Gastrocnemius medialis (tissue), 4 donors: Measurements from ENCODE around the gene HOXC11. TPM values are rescaled to one million over a fixed set of nuclear protein-coding genes. Genes with fewer than 3 reads are reported as not detected.

ENCODE experiments used
- ATAC-seq, 2 donors: fragments of 150-250 bp; one replicate each; pipeline ENCODE4 v1.9.1; 2016
- DNase-seq, 2 donors: peaks; one replicate each; pipeline ENCODE4 v3.0.0-alpha.2; 2019
- H3K27ac ChIP-seq, 4 donors: fragments of 200-600 bp; sonication (generic); 1 replicate in 1 of 4; 2 replicates in 3 of 4; pipeline ENCODE4 v1.5.1; 2016 to 2018; ENCODE audit warnings: mild to moderate bottlenecking in 2 of 4, moderate library complexity in 1 of 4
- H3K27me3 ChIP-seq, 3 donors: fragments of 200-600 bp; sonication (generic) in 2 of 3; 1 replicate in 1 of 3; 2 replicates in 2 of 3; pipeline versions ENCODE4 v1.5.1 to v1.6.0; 2016 to 2019; ENCODE audit warnings: mild to moderate bottlenecking in 1 of 3, moderate library complexity in 1 of 3
- H3K36me3 ChIP-seq, 2 donors: fragments of 200-600 bp; sonication (generic) in 1 of 2; one replicate each; pipeline ENCODE4 v1.5.1; 2017 to 2018
- H3K4me1 ChIP-seq, 2 donors: fragments of 200-600 bp; sonication (generic) in 1 of 2; one replicate each; pipeline ENCODE4 v1.5.1; 2016 to 2017; ENCODE audit warnings: mild to moderate bottlenecking in 2 of 2
- H3K4me3 ChIP-seq, 4 donors: fragments of 200-600 bp; sonication (generic) in 3 of 4; 1 replicate in 1 of 4; 2 replicates in 3 of 4; pipeline ENCODE4 v1.5.1; 2016 to 2019; ENCODE audit warnings: mild to moderate bottlenecking in 2 of 4
- H3K9me3 ChIP-seq, 3 donors: fragments of 200-600 bp; sonication (generic) in 2 of 3; 1 replicate in 1 of 3; 2 replicates in 2 of 3; pipeline ENCODE4 v1.5.1; 2016 to 2019
- POLR2A ChIP-seq, 2 donors: fragments of 450-650 bp; IDR thresholded peaks; one replicate each; pipeline ENCODE4 v1.6.1; 2017; ENCODE audit warnings: antibody characterized with exemption in 2 of 2, mild to moderate bottlenecking in 2 of 2, moderate library complexity in 2 of 2
- in situ Hi-C, 4 donors: fragments of 200-750 bp; cut with MboI; loops; one replicate each; pipeline versions ENCODE4 v1.15.0 to v1.8.0; 2017; ENCODE audit warnings: low sequenced_read_pairs in 4 of 4
- intact Hi-C: fragments of 100-400 bp; cut with DNase I; formaldehyde crosslinking; loops from one replicate; pipeline ENCODE4 v1.15.1; 2023; ENCODE audit warnings: low total_unique reads
- total RNA-seq, 4 donors: library from RNA; depleted of rRNA; stranded (reverse); fragments of >200 nt; gene quantifications; one replicate each; pipeline versions ENCODE4 v1.1.0 to v1.2.3, GENCODE V29; 2016
- TF ChIP-seq, protein P1 (sequence below), 5 experiments: fragments of 450-650 bp in 3 of 5; fragments of 200-600 bp in 2 of 5; sonication (generic) in 2 of 5; IDR thresholded peaks in 4 of 5; conservative IDR thresholded peaks in 1 of 5; 1 replicate in 4 of 5; 2 replicates in 1 of 5; pipeline ENCODE4 v1.5.1; 2016 to 2019; ENCODE audit warnings: antibody characterized with exemption in 5 of 5, mild to moderate bottlenecking in 3 of 5, moderate library complexity in 3 of 5

HOXC11 gene
- total RNA-seq, 4 donors from 2014 or later: 0.24 to 1.1 (median 0.44) TPM

DNA sequence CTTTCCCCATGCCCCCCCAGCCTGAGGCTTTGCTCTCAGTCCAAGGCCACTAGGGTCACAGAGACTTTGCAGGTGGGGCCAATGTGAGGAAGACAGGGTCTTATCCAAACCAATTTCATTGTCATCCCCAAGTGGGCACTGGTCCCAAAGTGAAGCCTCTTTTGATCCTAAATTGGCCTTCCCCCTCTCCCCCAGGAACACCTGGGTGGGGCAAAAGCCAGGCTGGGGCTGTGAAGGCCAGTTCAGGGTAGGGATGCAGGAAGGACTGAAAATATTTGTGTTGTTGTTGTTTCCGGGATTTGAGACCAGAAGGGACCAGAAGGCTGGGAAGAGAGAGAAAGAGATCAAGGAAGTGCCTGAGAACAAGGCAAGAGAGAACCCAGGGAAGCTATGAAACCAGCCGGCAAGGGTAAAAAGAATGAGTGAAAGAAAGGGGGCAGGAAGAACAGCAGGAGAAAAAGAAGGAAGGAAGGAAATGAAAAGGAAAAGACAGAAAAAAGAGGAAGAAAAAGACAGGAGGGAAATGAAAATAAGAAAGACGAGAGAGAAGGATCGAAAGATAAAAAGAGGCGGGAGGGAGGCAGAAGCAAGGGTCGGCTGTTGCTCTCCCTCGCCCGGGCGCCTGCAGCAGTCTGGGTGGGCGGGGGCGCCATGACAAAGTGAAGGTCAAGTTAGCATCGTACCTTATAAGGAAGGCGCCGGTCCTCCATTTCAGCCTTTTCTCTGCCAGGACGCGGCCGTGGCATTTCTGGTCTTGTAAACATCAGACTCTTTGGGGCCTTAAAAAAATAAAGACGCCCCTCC lies 7.4 kb upstream of the HOXC11 start:
- H3K36me3 ChIP-seq: no peaks in the 10 kb centered on the region
- ATAC-seq: peak; percentile 25 to 38
- peak overlapping the region in 3 of 4 donors; percentile 43 to 52 (median 49) for H3K4me3 ChIP-seq
- H3K27ac ChIP-seq: peak overlapping the region; percentile 55 to 74 (median 71)
- DNase-seq: peak in 1 of 2 donors; percentile 60
- peak; percentile 15 to 24 for TF ChIP-seq POLR2A (IDR thresholded peaks at IDR 0.05)
- TF ChIP-seq, protein P1, sequence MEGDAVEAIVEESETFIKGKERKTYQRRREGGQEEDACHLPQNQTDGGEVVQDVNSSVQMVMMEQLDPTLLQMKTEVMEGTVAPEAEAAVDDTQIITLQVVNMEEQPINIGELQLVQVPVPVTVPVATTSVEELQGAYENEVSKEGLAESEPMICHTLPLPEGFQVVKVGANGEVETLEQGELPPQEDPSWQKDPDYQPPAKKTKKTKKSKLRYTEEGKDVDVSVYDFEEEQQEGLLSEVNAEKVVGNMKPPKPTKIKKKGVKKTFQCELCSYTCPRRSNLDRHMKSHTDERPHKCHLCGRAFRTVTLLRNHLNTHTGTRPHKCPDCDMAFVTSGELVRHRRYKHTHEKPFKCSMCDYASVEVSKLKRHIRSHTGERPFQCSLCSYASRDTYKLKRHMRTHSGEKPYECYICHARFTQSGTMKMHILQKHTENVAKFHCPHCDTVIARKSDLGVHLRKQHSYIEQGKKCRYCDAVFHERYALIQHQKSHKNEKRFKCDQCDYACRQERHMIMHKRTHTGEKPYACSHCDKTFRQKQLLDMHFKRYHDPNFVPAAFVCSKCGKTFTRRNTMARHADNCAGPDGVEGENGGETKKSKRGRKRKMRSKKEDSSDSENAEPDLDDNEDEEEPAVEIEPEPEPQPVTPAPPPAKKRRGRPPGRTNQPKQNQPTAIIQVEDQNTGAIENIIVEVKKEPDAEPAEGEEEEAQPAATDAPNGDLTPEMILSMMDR (IDR thresholded peaks at IDR 0.05 in 4 of 5, conservative IDR thresholded peaks at IDR 0.05 in 1 of 5): no peak
- H3K9me3 ChIP-seq: no peaks in the 10 kb centered on the region
- H3K27me3 ChIP-seq: peaks cover 84 to 99% (median 86%) of the 10 kb centered on the region in 3 donors
- peaks cover 0 to 5% of the 10 kb centered on the region in 2 donors for H3K4me1 ChIP-seq
- in situ Hi-C loops (no loop called here), intact Hi-C loops (no loop called here)

DNA sequence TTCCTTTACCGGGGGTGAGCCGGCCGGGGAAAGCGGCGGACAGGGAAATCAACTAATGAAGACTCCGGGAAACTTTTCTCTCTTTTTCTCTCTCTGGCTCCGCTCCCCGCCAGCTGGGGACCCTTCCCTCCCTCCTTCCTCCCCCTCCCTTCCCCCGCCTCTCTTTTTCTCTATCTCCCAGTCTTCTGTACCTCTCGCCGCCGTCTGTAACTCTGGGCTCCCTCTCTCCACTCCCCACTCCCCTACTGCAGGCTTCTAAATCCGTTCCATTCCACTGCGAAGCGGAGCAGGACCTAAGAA lies 6.9 kb upstream of the HOXC11 start:
- intact Hi-C loops: no loop called here
- Histone ChIP-seq H3K27ac (peak overlapping the region; percentile 55 to 74 (median 71)), H3K9me3 (no peaks in the 10 kb centered on the region), H3K4me3 (peak overlapping the region; percentile 43 to 52 (median 46)), H3K27me3 (peaks cover 84 to 99% (median 87%) of the 10 kb centered on the region in 3 donors), H3K4me1 (peaks cover 0 to 5% of the 10 kb centered on the region in 2 donors), H3K36me3 (no peaks in the 10 kb centered on the region)
- DNase-seq (no peak), ATAC-seq (no peak)
- TF ChIP-seq, protein P1 (IDR thresholded peaks at IDR 0.05 in 4 of 5, conservative IDR thresholded peaks at IDR 0.05 in 1 of 5): no peak
- no peak for TF ChIP-seq POLR2A (IDR thresholded peaks at IDR 0.05)
- in situ Hi-C loops: no loop called here

DNA sequence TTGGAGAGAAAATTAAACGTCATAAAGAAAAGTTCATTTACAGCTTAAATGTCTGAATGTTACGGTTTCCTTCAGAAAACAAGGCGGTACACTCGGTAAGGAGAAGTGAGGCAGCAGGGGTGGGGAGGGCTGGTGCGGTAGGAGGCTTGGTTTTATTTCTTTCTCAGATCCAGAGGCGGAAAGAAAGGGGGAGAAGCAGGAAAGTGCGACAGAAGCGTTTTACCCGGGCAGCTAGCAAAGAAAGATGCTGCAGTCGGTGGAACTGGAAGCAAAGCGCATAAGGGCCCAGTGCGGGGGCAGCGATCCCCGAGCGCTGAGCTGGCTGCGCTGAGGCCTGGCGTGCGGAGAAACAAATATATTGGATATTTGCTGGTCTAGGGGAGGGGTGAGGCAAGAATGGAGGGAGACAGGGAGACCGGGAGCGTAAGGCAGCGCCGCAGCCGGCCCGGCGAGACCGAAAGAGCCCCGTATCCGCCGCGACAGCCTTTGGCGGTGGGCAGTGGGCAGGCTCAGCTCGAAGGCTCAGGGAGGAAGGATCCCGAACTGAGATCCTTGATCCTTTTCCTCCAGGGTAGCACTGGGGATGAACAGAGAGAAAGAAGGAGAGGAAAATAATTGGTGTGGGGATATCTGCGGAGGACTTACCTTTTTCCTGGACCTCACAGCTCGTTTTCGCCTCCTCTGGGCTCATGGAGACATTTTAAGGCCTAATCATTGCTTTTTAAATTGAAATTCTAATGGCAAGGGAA lies 6.4 kb upstream of the HOXC11 start:
- Histone ChIP-seq H3K9me3 (no peaks in the 10 kb centered on the region), H3K4me3 (peak overlapping the region; percentile 43 to 52 (median 46)), H3K4me1 (peaks cover 0 to 5% of the 10 kb centered on the region in 2 donors), H3K36me3 (no peaks in the 10 kb centered on the region), H3K27me3 (peaks cover 84 to 99% (median 89%) of the 10 kb centered on the region in 3 donors), H3K27ac (peak overlapping the region; percentile 55 to 74 (median 71))
- no peak for DNase-seq
- TF ChIP-seq, protein P1 (IDR thresholded peaks at IDR 0.05 in 4 of 5, conservative IDR thresholded peaks at IDR 0.05 in 1 of 5): no peak
- no peak for TF ChIP-seq POLR2A (IDR thresholded peaks at IDR 0.05)
- ATAC-seq: peak in 1 of 2 donors; percentile 12
- in situ Hi-C loops: no loop called here
- intact Hi-C loops: no loop called here

DNA sequence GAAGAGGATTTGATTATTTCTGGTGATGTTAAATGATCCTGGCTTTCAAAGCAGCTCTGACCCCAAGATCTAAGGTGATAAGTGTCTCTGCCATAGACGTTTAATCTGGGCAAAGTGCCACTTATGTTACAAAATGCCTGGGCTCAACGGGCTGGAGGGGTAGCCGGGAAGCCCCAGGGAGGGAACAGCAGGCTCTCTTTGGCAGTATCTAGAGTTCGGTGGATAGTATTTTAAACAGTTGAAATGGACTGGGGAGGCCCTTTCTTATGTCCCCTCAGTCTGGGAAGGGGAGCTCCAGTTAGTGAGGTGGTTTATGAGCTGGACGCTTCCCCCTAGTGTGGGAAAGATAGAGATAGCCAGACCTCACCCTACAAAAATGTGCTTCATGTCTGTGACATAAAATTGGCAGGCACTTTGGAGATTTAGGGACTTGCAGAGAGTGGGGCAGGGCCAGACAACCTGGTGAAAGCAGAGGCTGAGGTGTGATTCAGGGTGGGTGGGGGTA lies 5.5 kb upstream of the HOXC11 start:
- DNase-seq (no peak), ATAC-seq (no peak)
- Histone ChIP-seq H3K27ac (peak overlapping the region; percentile 55 to 74 (median 71)), H3K4me1 (peaks cover 0 to 5% of the 10 kb centered on the region in 2 donors), H3K9me3 (no peaks in the 10 kb centered on the region), H3K4me3 (peak overlapping the region; percentile 43 to 52 (median 46)), H3K27me3 (peaks cover 84 to 99% (median 89%) of the 10 kb centered on the region in 3 donors), H3K36me3 (no peaks in the 10 kb centered on the region)
- no peak for TF ChIP-seq POLR2A (IDR thresholded peaks at IDR 0.05)
- TF ChIP-seq, protein P1 (IDR thresholded peaks at IDR 0.05 in 4 of 5, conservative IDR thresholded peaks at IDR 0.05 in 1 of 5): no peak
- in situ Hi-C loops: no loop called here
- intact Hi-C loops: no loop called here
